ENCODE data around the gene RMI2.

Gene RMI2

DNA sequence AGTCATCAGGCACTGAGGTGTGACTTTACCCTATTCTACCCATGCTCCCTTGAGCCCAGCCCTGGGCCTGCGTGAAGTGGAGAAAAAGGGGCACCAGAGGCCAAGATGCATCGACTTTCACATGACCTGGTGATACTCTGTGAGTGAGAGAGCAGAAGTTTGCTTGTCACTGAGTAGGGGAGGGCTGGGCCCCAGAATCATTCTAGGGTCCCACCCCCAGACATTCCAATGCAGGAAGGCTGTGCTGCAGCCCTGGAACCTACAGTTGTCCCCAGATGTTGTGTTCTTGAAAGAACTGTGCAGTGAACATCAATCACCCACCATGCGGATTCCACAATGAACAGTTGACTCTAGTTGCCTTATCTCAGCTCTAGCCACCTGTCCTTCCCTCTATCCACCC is 6.2 kb upstream of the RMI2 start:
- TF ChIP-seq Cebpa-rat (IDR thresholded peaks at IDR 0.05) = no peak
- Histone ChIP-seq H3K9ac (no peak overlapping the region), H3K9me3 (replicated peaks in 1 of 11) (peaks cover 0 to 6% (median 0%) of the 10 kb centered on the region in 11 experiments; a peak in 1 of 22 replicates), H3K4me3 (no peak overlapping the region), H3K36me3 (no peaks in the 10 kb centered on the region), H4K20me1 (no peaks in the 10 kb centered on the region), H3K27me3 (no peaks in the 10 kb centered on the region), H3K4me2 (no peak overlapping the region; a peak in 1 of 22 replicates), H3K4me1 (peaks cover 0 to 11% (median 4%) of the 10 kb centered on the region in 10 experiments; a peak in 7 of 20 replicates), H3K27ac (no peak overlapping the region)

- H3K36me3 ChIP-seq = no peaks in the 10 kb centered on the region
- 0 out of 22 replicates have a peak, but pooled peaks of 1 of the 11 experiments have one; percentile 12 for TF ChIP-seq Cebpa-rat (IDR thresholded peaks at IDR 0.05)
Measured at GRCh38 chr16:11340710-11341109, 4.5 kb upstream of the RMI2 start.

DNA sequence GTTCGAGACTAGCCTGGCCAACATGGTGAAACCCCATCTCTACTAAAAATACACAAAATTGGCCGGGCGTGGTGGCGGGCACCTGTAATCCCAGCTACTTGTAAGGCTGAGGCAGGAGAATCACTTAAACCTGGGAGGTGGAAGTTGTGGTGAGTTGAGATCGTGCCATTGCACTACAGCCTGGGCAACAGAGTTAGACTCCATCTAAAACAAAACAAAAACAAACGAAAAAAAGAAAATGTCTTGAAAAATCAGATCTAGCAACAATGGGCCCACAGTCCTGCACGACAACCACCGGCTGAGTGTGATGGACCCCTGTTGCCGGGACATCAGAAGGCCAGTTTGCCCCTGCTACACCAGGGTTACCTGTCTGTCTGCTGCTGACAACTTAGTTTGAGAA is 3.9 kb upstream of the RMI2 start:
- Histone ChIP-seq H3K27me3 (no peaks in the 10 kb centered on the region), H3K4me2 (0 out of 22 replicates have a peak overlapping the region, but pooled peaks of 1 of the 11 experiments have one; percentile 10), H3K4me3 (no peak overlapping the region), H4K20me1 (no peaks in the 10 kb centered on the region), H3K9ac (no peak overlapping the region), H3K27ac (peak overlapping the region in 2 of 11 experiments; percentile 25 to 27; a peak in 1 of 22 replicates), H3K36me3 (no peaks in the 10 kb centered on the region), H3K4me1 (peaks cover 13 to 25% (median 19%) of the 10 kb centered on the region in 10 experiments), H3K9me3 (replicated peaks in 1 of 11) (no peaks in the 10 kb centered on the region)
- TF ChIP-seq Cebpa-rat (IDR thresholded peaks at IDR 0.05) = no peak

More at GRCh38 chr16:11340710-11341109, 4.5 kb upstream of the RMI2 start:
- no peaks in the 10 kb centered on the region for H4K20me1 ChIP-seq
- no peaks in the 10 kb centered on the region for H3K27me3 ChIP-seq
- H3K4me2 ChIP-seq = peak overlapping the region in 4 of 11 experiments; percentile 2 to 14 (median 8); a peak in 1 of 22 replicates
- H3K9ac ChIP-seq = no peak overlapping the region; a peak in 2 of 22 replicates
- H3K4me1 ChIP-seq = peaks cover 7 to 19% (median 12%) of the 10 kb centered on the region in 10 experiments
- no peak overlapping the region for H3K4me3 ChIP-seq
- H3K27ac ChIP-seq = peak overlapping the region in 4 of 11 experiments; percentile 10 to 53 (median 22); a peak in 4 of 22 replicates
- H3K9me3 ChIP-seq (replicated peaks in 1 of 11) = no peaks in the 10 kb centered on the region

- Histone ChIP-seq H3K4me2 (no peak overlapping the region), H3K27me3 (no peaks in the 10 kb centered on the region), H3K9ac (no peak overlapping the region), H4K20me1 (no peaks in the 10 kb centered on the region), H3K9me3 (replicated peaks in 1 of 11) (no peaks in the 10 kb centered on the region), H3K4me3 (no peak overlapping the region), H3K27ac (no peak overlapping the region), H3K36me3 (no peaks in the 10 kb centered on the region), H3K4me1 (peaks cover 15 to 34% (median 27%) of the 10 kb centered on the region in 10 experiments)
- no peak for TF ChIP-seq Cebpa-rat (IDR thresholded peaks at IDR 0.05)
Measured at GRCh38 chr16:11342021-11342855, 3.0 kb upstream of the RMI2 start.

GRCh38 chr16:11346700-11347319 is 1.6 kb downstream of the RMI2 start:
- Histone ChIP-seq H3K9ac (peak overlapping the region in 8 of 11 experiments; percentile 91 to 96 (median 94); a peak in 14 of 22 replicates), H3K4me1 (peaks cover 49 to 68% (median 64%) of the 10 kb centered on the region in 10 experiments), H3K4me3 (peak overlapping the region in 5 of 10 experiments; percentile 81 to 94 (median 84); a peak in 6 of 20 replicates), H3K27me3 (no peaks in the 10 kb centered on the region), H4K20me1 (peaks cover 0 to 14% (median 0%) of the 10 kb centered on the region in 11 experiments; a peak in 2 of 22 replicates), H3K36me3 (peaks cover 0 to 10% (median 5%) of the 10 kb centered on the region in 11 experiments; a peak in 5 of 22 replicates), H3K4me2 (peak overlapping the region in 10 of 11 experiments; percentile 86 to 97 (median 92); a peak in 20 of 22 replicates), H3K9me3 (replicated peaks in 1 of 11) (no peaks in the 10 kb centered on the region), H3K27ac (peak overlapping the region in 8 of 11 experiments; percentile 91 to 96 (median 94); a peak in 12 of 22 replicates)
- no peak for TF ChIP-seq Cebpa-rat (IDR thresholded peaks at IDR 0.05)

DNA sequence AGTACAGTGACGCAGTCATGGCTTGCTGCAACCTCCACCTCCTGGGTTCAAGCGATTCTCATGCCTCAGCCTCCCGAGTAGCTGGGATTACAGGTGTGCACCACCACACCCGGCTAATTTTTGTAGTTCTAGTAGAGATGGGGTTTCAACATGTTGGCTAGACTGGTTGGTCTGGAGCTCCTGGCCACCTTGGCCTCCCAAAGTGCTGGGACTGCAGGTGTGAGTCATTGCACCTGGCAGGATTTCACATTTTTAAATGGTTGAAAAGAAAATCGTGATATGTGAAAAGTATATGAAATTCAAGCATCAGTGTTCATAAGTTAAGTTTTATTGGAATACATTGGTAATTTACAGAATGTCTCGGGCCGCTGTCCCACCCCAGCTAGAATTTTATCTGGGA is 2.6 kb downstream of the RMI2 start:
- 0 out of 22 replicates have a peak overlapping the region, but pooled peaks of 1 of the 11 experiments have one; percentile 4 for H3K9ac ChIP-seq
- peaks cover 0 to 20% (median 6%) of the 10 kb centered on the region in 11 experiments; a peak in 12 of 22 replicates for H3K36me3 ChIP-seq
- TF ChIP-seq Cebpa-rat (IDR thresholded peaks at IDR 0.05) = no peak
- peak overlapping the region in 9 of 11 experiments; percentile 73 to 97 (median 87); a peak in 15 of 22 replicates for H3K4me2 ChIP-seq
- H3K27ac ChIP-seq = peak overlapping the region in 1 of 11 experiments; percentile 92; a peak in 1 of 22 replicates
- H3K4me1 ChIP-seq = peaks cover 49 to 68% (median 64%) of the 10 kb centered on the region in 10 experiments
- H3K9me3 ChIP-seq (replicated peaks in 1 of 11) = peaks cover 0 to 3% (median 2%) of the 10 kb centered on the region in 11 experiments; a peak in 12 of 22 replicates
- peaks cover 0 to 14% (median 0%) of the 10 kb centered on the region in 11 experiments; a peak in 2 of 22 replicates for H4K20me1 ChIP-seq
- H3K27me3 ChIP-seq = no peaks in the 10 kb centered on the region
- H3K4me3 ChIP-seq = no peak overlapping the region

DNA sequence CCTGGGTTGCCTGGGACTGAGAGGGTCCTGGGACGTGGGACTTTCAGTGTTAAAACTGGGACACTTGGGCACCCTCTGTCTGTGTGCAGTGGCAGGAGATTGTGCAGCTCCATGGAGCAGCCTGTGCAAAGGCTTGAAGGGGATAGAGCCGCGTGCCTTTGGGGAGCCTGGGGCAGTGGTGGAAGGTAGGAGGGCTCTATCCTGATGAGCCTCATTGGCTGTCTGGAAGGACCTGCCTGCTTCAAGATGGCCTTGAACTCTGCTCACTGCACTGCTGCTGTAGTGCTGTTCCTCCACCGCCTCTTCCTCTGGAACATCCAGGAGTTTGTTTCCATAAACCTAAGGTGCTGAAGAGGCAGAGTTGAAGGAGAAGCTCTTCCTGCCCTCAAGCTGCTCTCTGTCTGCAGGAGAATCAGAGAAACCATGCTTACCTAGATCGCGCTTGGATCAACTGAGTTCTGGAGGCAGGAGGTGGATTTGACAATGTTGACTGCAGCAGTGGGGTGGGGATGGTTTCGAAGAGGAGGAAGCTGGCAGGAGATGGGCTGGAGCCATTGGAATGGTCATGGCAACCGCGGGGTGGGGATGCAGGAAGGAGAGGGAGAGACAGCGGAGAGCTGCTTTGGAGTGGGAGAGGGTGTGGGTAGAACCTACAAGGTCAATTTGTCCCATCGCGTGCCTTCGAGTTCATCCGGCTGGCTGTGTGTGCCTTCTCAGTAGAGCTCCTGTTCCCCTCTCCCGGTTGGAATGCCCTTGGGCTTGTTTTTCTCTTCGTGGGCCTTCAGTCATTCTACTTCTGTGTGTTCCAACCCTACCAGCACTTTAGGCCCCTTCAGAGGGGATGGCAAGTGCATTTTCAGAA is 3.7 kb downstream of the RMI2 start:
- H3K27me3 ChIP-seq = no peaks in the 10 kb centered on the region
- H3K9ac ChIP-seq = peak overlapping the region; percentile 9 to 74 (median 67); a peak in 20 of 22 replicates
- H3K27ac ChIP-seq = peak overlapping the region; percentile 48 to 85 (median 80); a peak in 21 of 22 replicates
- peaks cover 53 to 76% (median 69%) of the 10 kb centered on the region in 10 experiments for H3K4me1 ChIP-seq
- peak overlapping the region in 4 of 10 experiments; percentile 4 to 35 (median 14); a peak in 5 of 20 replicates for H3K4me3 ChIP-seq
- no peak for TF ChIP-seq Cebpa-rat (IDR thresholded peaks at IDR 0.05)
- peak overlapping the region; percentile 73 to 97 (median 87) for H3K4me2 ChIP-seq
- H3K9me3 ChIP-seq (replicated peaks in 1 of 11) = peaks cover 0 to 8% (median 7%) of the 10 kb centered on the region in 11 experiments; a peak in 13 of 22 replicates
- H4K20me1 ChIP-seq = peaks cover 0 to 15% (median 0%) of the 10 kb centered on the region in 11 experiments; a peak in 2 of 22 replicates
- peaks cover 0 to 26% (median 12%) of the 10 kb centered on the region in 11 experiments; a peak in 13 of 22 replicates for H3K36me3 ChIP-seq
